PFSK-1 (cell line): ENCODE measurements around the gene ARHGEF4.

Experiments
- FOXP2 ChIP-seq: optimal IDR thresholded peaks from 2 replicates; pipeline ENCODE3; 2011; ENCODE audit warnings: borderline replicate concordance, control low read depth, inconsistent platforms; ENCODE audit not compliant: insufficient read depth; ENCODE audit errors: extremely low read length, extremely low read depth
- POLR2AphosphoS5 ChIP-seq: IDR thresholded peaks from 2 replicates; pipeline ENCODE4 v1.6.1; 2012; ENCODE audit warnings: low read depth, mild to moderate bottlenecking, control low read depth, low read length, moderate library complexity
- SIN3A ChIP-seq: IDR thresholded peaks from 2 replicates; pipeline ENCODE4 v1.6.1; 2012; ENCODE audit warnings: mild to moderate bottlenecking, low read length, moderate library complexity, borderline replicate concordance; ENCODE audit not compliant: insufficient read depth
- TAF1 ChIP-seq: IDR thresholded peaks from 2 replicates; pipeline ENCODE4 v1.6.1; 2012; ENCODE audit warnings: low read length, control low read depth, borderline replicate concordance; ENCODE audit not compliant: insufficient read depth
- TF ChIP-seq, protein P1 (sequence below), 2 experiments: IDR thresholded peaks; 2 replicates each; pipeline versions ENCODE4 v1.6.1 to v1.8.0; 2011 to 2012; ENCODE audit warnings: low read depth in 2 of 2, low read length in 2 of 2, control low read depth in 1 of 2, inconsistent platforms in 1 of 2, mild to moderate bottlenecking in 1 of 2, moderate library complexity in 1 of 2; ENCODE audit not compliant: insufficient read depth in 1 of 2

DNA sequence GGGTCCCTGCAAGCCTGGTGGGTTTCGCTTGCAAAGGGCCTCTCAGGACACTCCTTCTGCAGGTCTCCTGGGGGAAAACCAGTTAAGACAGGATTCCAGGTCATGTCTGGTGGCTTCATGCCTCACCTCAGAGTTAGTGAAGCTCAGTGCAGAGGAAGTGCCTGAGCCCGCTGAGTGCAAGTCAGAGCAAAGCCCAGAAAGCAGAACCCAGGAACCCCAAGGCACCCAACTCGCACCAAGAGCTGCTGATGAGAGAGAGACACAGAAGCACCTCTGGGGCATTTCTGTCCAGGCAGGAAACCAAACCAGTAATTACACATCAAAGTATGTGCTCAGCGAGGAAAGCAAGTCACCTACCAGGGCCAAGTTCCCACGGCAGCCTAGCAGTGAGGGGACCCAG lies 78.4 kb downstream of the ARHGEF4 start:
- no peak for TF ChIP-seq POLR2AphosphoS5
- TF ChIP-seq FOXP2, result no peak
- TF ChIP-seq, protein P1, sequence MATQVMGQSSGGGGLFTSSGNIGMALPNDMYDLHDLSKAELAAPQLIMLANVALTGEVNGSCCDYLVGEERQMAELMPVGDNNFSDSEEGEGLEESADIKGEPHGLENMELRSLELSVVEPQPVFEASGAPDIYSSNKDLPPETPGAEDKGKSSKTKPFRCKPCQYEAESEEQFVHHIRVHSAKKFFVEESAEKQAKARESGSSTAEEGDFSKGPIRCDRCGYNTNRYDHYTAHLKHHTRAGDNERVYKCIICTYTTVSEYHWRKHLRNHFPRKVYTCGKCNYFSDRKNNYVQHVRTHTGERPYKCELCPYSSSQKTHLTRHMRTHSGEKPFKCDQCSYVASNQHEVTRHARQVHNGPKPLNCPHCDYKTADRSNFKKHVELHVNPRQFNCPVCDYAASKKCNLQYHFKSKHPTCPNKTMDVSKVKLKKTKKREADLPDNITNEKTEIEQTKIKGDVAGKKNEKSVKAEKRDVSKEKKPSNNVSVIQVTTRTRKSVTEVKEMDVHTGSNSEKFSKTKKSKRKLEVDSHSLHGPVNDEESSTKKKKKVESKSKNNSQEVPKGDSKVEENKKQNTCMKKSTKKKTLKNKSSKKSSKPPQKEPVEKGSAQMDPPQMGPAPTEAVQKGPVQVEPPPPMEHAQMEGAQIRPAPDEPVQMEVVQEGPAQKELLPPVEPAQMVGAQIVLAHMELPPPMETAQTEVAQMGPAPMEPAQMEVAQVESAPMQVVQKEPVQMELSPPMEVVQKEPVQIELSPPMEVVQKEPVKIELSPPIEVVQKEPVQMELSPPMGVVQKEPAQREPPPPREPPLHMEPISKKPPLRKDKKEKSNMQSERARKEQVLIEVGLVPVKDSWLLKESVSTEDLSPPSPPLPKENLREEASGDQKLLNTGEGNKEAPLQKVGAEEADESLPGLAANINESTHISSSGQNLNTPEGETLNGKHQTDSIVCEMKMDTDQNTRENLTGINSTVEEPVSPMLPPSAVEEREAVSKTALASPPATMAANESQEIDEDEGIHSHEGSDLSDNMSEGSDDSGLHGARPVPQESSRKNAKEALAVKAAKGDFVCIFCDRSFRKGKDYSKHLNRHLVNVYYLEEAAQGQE (IDR thresholded peaks at IDR 0.05; ENCODE audit: insufficient read depth in 1 of 2, low read depth in 2 of 2, low read length in 2 of 2), result no peak
- TF ChIP-seq TAF1, result no peak
- no peak for TF ChIP-seq SIN3A
